ENCODE measurements around the gene RANBP1. TPM values are rescaled to one million over a fixed set of nuclear protein-coding genes. Genes with fewer than 3 reads are reported as not detected.

The RANBP1 gene
- polyA plus RNA-seq, 1 experiment = 166 TPM

DNA sequence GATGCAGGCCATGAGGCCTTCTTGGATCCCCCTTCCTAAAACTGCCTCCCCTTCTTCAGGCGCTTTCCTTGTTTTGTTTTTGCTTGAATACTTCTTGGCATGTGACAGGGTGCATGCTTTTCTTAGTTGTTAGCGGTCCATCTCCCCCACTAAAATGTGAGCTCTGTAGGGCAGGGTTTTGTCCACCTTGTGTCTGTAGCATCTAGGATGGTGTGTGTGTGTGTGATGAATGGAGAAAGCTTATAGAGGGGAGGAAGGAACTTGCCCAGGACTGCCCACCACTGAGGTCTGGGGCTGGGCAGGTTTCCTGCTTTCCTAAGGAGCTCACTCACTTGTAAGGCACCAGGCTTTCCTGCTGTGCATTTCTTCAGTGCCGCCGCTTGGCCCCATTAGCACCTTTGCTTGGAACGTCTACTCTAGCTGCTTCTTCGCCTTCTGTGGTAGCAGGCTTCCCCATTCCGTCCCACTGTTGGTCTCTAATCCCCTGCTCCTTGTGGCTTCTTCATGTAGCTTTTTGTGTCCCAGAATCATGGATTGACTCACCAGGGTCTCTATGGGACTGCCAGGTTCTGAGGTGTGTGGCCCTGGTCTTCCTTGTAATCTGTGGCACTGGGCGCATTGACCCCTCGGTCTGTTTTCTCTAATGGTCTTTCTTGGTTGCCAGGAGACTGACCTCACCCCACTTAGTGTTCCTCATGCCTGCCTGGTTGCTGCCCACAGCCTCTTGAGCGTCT is 32.6 kb upstream of the RANBP1 start:
- Histone ChIP-seq H3K27me3 (ENCODE audit: control insufficient read depth, insufficient read depth, low read length) (no peaks in the 10 kb centered on the region), H3K36me3 (ENCODE audit: control insufficient read depth, insufficient read depth, low read length) (peaks cover 21% of the 10 kb centered on the region), H3K4me3 (ENCODE audit: low read depth, low read length) (no peak overlapping the region)
- TF ChIP-seq, protein P1, sequence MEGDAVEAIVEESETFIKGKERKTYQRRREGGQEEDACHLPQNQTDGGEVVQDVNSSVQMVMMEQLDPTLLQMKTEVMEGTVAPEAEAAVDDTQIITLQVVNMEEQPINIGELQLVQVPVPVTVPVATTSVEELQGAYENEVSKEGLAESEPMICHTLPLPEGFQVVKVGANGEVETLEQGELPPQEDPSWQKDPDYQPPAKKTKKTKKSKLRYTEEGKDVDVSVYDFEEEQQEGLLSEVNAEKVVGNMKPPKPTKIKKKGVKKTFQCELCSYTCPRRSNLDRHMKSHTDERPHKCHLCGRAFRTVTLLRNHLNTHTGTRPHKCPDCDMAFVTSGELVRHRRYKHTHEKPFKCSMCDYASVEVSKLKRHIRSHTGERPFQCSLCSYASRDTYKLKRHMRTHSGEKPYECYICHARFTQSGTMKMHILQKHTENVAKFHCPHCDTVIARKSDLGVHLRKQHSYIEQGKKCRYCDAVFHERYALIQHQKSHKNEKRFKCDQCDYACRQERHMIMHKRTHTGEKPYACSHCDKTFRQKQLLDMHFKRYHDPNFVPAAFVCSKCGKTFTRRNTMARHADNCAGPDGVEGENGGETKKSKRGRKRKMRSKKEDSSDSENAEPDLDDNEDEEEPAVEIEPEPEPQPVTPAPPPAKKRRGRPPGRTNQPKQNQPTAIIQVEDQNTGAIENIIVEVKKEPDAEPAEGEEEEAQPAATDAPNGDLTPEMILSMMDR (IDR thresholded peaks at IDR 0.05; ENCODE audit: insufficient read depth, low read depth, low read length) = no peak
- CTCF ChIA-PET = no interaction called here
- DNase-seq (ENCODE audit: low read depth) = no peak
- POLR2A ChIA-PET = no interaction called here

DNA sequence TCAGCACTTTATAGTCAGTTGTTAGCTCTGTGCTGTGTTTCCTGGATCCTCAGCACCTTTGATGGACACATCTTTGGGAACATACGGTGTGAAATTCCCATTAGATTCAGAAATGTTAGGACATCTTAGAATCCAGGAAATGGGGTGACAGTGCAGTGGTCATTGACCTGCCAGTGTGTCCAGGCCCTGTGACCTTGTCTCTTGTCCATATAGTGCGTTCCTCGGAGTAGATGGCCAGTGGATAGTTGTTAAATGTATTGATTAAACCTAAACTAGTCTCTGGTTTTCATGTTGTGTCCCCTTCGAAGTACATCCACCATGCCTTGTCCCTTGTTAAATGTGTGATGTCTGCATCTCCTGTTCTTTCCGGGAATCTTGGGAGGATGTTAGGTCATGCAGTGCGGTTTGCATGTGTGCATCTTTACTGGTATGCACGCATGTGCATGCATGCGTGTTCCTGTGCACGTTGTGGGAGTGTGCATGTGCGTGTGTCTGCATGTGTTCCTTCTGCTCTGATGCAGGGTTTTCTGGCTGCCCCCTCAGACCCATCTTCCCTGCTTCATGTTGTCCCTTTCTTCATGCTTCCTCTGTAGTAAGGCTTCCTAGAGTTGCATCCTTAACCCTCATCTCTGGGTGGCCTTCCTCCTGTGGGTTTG is 31.9 kb upstream of the RANBP1 start:
- no peak for DNase-seq (ENCODE audit: low read depth)
- TF ChIP-seq, protein P1 (IDR thresholded peaks at IDR 0.05; ENCODE audit: insufficient read depth, low read depth, low read length) = no peak

DNA sequence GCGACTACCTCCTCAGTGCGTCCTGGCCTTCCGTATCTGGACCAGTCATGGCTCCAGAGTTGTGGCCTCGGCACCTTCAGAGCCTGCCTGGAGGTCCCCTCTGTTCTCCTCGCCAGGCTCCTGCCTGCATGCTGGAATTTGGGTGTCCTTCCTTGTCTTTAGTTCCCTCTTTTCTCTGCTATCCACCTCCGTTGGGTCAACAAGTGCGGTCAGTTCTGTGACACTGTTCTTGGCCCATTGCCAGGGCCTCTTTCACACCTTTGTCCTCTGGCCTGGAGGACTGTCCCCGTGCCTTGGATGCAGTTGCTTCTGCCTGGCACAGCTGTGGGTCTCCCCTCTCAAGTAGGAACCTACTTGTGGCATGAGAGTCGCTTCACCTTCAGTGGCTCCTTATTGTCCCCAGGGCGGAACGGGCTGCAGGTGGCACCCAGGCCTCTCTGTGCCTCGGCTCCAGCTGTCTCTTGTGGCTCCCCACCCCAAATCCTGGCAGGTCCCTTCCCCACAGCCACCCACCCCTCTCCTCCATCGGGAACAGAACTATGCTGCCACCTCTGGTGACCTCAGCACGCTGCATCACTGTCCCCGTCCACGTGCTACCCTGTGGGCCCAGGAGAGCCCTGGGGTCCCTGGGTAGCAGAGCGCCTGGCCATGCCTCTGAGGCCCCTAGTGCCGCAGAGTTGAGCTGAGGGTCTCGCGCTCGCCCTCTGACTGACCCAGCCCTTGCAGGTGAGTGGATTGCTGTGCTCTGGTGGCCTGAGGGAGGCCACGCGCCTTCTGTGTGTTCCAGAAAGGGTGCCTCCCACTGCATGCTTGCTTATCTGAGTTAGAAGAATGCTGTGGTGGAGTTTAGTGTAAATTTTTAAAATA is 31.1 kb upstream of the RANBP1 start:
- Histone ChIP-seq H3K36me3 (ENCODE audit: control insufficient read depth, insufficient read depth, low read length) (peaks cover 24% of the 10 kb centered on the region), H3K4me3 (ENCODE audit: low read depth, low read length) (no peak overlapping the region), H3K27me3 (ENCODE audit: control insufficient read depth, insufficient read depth, low read length) (no peaks in the 10 kb centered on the region)
- ChIA-PET POLR2A (no interaction called here), CTCF (interaction anchor here (1.2 kb wide), 1 partner anchor 27 kb away, joined by 4 read pairs; no protein-coding TSS in a partner anchor)
- no peak for DNase-seq (ENCODE audit: low read depth)
- TF ChIP-seq, protein P1 (IDR thresholded peaks at IDR 0.05; ENCODE audit: insufficient read depth, low read depth, low read length) = peak; percentile 37

More for the DNA sequence above, 31.9 kb upstream of the RANBP1 start:
- H3K36me3 ChIP-seq (ENCODE audit: control insufficient read depth, insufficient read depth, low read length) = peaks cover 23% of the 10 kb centered on the region
- CTCF ChIA-PET = no interaction called here
- H3K4me3 ChIP-seq (ENCODE audit: low read depth, low read length) = no peak overlapping the region
- no peaks in the 10 kb centered on the region for H3K27me3 ChIP-seq (ENCODE audit: control insufficient read depth, insufficient read depth, low read length)
- POLR2A ChIA-PET = no interaction called here

DNA sequence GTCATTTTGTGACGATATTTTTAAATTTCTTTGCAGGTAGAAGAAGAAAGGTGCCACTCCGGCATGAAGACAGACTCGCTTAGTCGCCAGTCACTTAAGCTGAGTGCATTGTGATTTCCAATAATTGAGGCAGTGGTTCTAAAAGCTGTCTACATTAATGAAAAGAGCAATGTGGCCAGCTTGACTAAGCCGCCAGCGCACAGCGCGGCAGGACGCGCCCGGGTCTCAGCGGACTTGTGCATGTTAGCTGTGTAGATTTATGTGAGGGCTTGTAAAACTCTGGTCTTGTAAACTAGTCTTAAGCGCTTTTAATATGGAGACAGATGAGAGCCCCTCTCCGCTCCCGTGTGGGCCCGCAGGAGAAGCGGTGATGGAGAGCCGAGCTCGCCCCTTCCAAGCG is 30.3 kb upstream of the RANBP1 start:
- Histone ChIP-seq H3K36me3 (ENCODE audit: control insufficient read depth, insufficient read depth, low read length) (peaks cover 33% of the 10 kb centered on the region), H3K4me3 (ENCODE audit: low read depth, low read length) (no peak overlapping the region), H3K27me3 (ENCODE audit: control insufficient read depth, insufficient read depth, low read length) (no peaks in the 10 kb centered on the region)
- TF ChIP-seq, protein P1 (IDR thresholded peaks at IDR 0.05; ENCODE audit: insufficient read depth, low read depth, low read length) = no peak
- ChIA-PET POLR2A (no interaction called here), CTCF (interaction anchor here (1.2 to 1.5 kb wide), 2 partner anchors 11 to 27 kb away, joined by 4 to 5 read pairs; no protein-coding TSS in a partner anchor)
- DNase-seq (ENCODE audit: low read depth) = no peak

Measured in BJ (cell line).